ENCODE measurements around the gene NKAPL. TPM values are rescaled to one million over a fixed set of nuclear protein-coding genes. Genes with fewer than 3 reads are reported as not detected.

The NKAPL gene
- total RNA-seq (2022) (not detected in 2 replicates), Bru-seq, nascent RNA (percentile 15 among the genes with signal in this experiment), BruChase-seq, experiment 1, labeled RNA remaining after a 6-hour chase (percentile 46 among the genes with signal in this experiment), BruChase-seq, experiment 2, labeled RNA remaining after a 2-hour chase (percentile 36 among the genes with signal in this experiment)
- long read RNA-seq: 0 reads

DNA sequence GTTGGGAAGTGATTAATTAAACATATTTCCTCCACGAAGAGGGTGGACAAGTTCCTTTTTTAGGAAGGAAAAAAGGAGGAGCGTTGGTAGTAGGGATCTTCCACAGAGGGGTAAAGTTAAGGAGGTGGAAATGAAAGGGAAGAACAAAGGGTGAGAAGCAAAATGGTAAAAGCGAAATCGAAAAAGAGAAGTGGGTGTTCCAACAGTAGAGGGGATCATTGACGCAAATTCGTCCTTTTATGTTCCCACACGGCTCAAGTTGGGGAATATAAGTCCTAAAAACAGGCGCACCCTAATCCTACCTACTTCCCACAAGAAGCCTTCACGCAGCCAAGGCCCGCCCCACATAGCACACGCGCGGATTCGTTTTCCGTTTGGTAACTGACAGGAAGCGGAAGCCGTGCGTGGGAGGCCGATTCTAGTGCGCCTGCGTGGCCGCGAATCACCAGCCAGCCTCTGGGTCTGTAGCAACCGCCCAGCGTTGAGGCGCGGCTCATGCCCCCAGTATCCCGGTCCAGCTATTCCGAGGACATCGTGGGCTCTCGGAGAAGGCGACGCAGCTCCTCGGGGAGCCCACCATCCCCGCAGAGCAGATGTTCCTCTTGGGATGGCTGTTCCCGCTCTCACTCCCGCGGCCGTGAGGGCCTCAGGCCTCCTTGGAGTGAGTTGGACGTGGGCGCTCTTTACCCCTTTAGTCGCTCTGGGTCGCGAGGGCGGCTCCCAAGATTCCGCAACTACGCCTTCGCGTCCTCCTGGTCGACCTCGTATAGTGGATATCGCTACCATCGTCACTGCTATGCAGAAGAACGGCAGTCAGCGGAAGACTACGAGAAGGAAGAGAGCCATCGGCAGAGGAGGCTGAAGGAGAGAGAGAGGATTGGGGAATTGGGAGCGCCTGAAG, at the start of gene NKAPL:
Gene NKAPL, plus strand, starts transcription at position 421 of the 901 bp plus-strand sequence. Its CDS starts 75 bp downstream, at position 496.
- CTCF ChIA-PET: interaction anchor here (0.6 kb wide), 1 partner anchor 11 kb away, joined by 3 read pairs; no protein-coding TSS in a partner anchor
- TF ChIP-seq, protein P1, sequence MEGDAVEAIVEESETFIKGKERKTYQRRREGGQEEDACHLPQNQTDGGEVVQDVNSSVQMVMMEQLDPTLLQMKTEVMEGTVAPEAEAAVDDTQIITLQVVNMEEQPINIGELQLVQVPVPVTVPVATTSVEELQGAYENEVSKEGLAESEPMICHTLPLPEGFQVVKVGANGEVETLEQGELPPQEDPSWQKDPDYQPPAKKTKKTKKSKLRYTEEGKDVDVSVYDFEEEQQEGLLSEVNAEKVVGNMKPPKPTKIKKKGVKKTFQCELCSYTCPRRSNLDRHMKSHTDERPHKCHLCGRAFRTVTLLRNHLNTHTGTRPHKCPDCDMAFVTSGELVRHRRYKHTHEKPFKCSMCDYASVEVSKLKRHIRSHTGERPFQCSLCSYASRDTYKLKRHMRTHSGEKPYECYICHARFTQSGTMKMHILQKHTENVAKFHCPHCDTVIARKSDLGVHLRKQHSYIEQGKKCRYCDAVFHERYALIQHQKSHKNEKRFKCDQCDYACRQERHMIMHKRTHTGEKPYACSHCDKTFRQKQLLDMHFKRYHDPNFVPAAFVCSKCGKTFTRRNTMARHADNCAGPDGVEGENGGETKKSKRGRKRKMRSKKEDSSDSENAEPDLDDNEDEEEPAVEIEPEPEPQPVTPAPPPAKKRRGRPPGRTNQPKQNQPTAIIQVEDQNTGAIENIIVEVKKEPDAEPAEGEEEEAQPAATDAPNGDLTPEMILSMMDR (IDR thresholded peaks at IDR 0.05; ENCODE audit: unreplicated experiment): no peak
- Mint-ChIP-seq H3K4me3 (ENCODE audit: unreplicated experiment) (no peak within 1 kb of the TSS), H3K27ac (ENCODE audit: low read depth, unreplicated experiment) (no peak within 1 kb of the TSS), H3K9me3 (ENCODE audit: unreplicated experiment) (no peaks in the 10 kb centered on the region), H3K36me3 (ENCODE audit: insufficient read depth, unreplicated experiment) (no peaks in the 10 kb centered on the region), H3K4me1 (ENCODE audit: insufficient read depth, unreplicated experiment) (no peaks in the 10 kb centered on the region), H3K27me3 (ENCODE audit: insufficient read depth, unreplicated experiment) (no peaks in the 10 kb centered on the region)
- DNase-seq (ENCODE audit: unreplicated experiment): no peak
- intact Hi-C loops (cut with micrococcal nuclease): no loop called here
- POLR2A ChIA-PET: interaction anchor here (0.5 to 0.7 kb wide), 3 partner anchors 91 to 648 kb away, joined by 3 to 4 read pairs (median 3); no protein-coding TSS in a partner anchor
- no TSS peak for BruUV-seq (replicated peaks)

DNA sequence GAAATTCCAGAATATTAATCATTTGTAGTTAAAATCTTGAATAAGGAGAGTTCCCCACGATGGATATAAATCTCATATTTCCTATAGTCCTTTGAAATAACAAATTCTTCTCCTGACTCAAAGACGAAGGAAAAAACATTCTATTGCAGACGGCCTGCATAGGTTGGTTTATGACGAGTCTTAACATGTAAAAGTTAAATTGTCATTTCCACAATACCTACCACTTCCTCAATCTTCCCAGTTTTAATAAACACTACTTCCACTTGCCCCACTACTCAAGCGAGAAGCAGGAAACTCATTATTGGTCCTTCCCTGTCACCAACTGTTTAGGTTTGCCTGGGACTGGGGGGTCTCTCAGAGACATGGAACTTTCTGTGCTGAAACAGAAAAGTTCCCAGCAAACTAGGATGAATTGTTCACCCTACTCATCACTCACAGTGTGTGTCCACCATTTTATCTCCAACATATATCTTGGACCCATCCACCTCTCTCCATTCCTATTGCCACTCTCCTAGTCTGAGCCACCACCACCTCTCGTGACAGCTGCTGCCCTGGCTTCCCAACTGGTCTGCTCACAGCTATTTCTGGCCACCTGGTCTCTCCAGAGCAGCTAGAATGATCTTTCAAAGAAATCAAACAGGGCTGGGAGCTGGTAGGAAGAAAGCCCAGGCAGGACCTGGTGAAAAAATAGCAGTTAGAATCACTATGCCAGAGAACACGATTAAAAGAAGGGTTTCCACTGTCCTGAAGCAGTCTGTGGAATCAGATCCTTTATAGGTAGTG, 49.2 kb upstream of the NKAPL start:
- ChIA-PET CTCF (interaction anchor here (0.6 to 0.7 kb wide), 3 partner anchors 48 to 380 kb away, joined by 3 read pairs; no protein-coding TSS in a partner anchor), POLR2A (interaction anchor here (0.8 to 1.1 kb wide), 4 partner anchors 8 to 48 kb away, joined by 3 to 4 read pairs (median 4); no protein-coding TSS in a partner anchor)
- Mint-ChIP-seq H3K27me3 (ENCODE audit: insufficient read depth, unreplicated experiment) (no peaks in the 10 kb centered on the region), H3K4me3 (ENCODE audit: unreplicated experiment) (no peak overlapping the region), H3K27ac (ENCODE audit: low read depth, unreplicated experiment) (no peak overlapping the region), H3K36me3 (ENCODE audit: insufficient read depth, unreplicated experiment) (peaks cover 14% of the 10 kb centered on the region), H3K4me1 (ENCODE audit: insufficient read depth, unreplicated experiment) (peaks cover 8% of the 10 kb centered on the region), H3K9me3 (ENCODE audit: unreplicated experiment) (no peaks in the 10 kb centered on the region)
- DNase-seq (ENCODE audit: unreplicated experiment): no peak
- intact Hi-C loops (cut with micrococcal nuclease): loop anchor here (10.0 kb wide), 1 partner anchor 395 kb away; a partner anchor contains a TSS
- TF ChIP-seq, protein P1 (IDR thresholded peaks at IDR 0.05; ENCODE audit: unreplicated experiment): no peak
- BruUV-seq (replicated peaks): no TSS peak

DNA sequence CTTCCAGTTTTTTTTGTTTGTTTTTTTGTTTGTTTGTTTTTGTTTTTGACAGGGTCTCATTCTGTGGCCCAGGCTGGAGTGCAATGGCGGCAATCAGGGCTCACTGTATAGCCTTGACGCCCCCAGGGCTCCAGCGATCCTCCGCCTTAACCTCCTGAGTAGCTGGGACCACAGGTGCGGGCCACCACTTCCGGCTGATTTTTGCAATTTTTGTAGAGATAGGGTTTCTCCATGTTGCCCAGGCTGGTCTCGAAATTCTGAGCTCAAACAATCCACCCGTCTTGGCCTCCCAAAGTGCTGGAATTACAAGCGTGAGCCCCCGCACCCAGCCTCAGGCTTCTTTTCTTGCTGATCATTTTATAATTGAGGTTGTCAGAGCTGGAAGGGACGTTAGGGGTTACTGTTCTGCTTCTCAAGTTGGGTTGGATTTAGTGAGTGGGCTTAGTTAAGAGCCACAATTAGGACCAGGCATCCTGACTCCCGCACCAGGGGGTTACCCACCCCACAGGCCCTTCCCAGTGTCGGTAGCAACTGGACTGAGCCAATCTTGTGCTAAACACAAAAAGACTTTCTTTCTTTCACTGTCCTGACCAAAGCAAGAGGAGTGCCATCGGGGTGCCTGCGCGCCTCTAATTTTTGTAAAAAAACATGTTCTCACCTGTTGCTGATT, 47.1 kb upstream of the NKAPL start:
- TF ChIP-seq, protein P1 (IDR thresholded peaks at IDR 0.05; ENCODE audit: unreplicated experiment): no peak
- Mint-ChIP-seq H3K27me3 (ENCODE audit: insufficient read depth, unreplicated experiment) (no peaks in the 10 kb centered on the region), H3K9me3 (ENCODE audit: unreplicated experiment) (no peaks in the 10 kb centered on the region), H3K27ac (ENCODE audit: low read depth, unreplicated experiment) (peak overlapping the region; percentile 85), H3K4me3 (ENCODE audit: unreplicated experiment) (peak overlapping the region; percentile 72), H3K36me3 (ENCODE audit: insufficient read depth, unreplicated experiment) (peaks cover 14% of the 10 kb centered on the region), H3K4me1 (ENCODE audit: insufficient read depth, unreplicated experiment) (peaks cover 14% of the 10 kb centered on the region)
- ChIA-PET CTCF (interaction anchor here (0.6 to 1.2 kb wide), 4 partner anchors 28 to 239 kb away, joined by 3 read pairs; no protein-coding TSS in a partner anchor), POLR2A (interaction anchor here (0.6 to 3.4 kb wide), 10 partner anchors 10 to 374 kb away, joined by 3 to 37 read pairs (median 4); partner anchors contain the start of genes ZKSCAN4, ZKSCAN8 and ZSCAN9)
- TSS peak; percentile 69 for BruUV-seq (replicated peaks)
- intact Hi-C loops (cut with micrococcal nuclease): loop anchor here (1.0 to 10.0 kb wide), 6 partner anchors 51 to 397 kb away; a partner anchor contains a TSS
- DNase-seq (ENCODE audit: unreplicated experiment): no peak
